ENCODE measurements around the gene UPF3A. TPM values are rescaled to one million over a fixed set of nuclear protein-coding genes. Genes with fewer than 3 reads are reported as not detected.

UPF3A gene
- total RNA-seq, 1 experiment from 2014 or later: 23.6 TPM

GRCh38 chr13:114303700-114304327 lies 22.4 kb downstream of the UPF3A start:
- no peak for DNase-seq (ENCODE audit: low read depth)

DNA sequence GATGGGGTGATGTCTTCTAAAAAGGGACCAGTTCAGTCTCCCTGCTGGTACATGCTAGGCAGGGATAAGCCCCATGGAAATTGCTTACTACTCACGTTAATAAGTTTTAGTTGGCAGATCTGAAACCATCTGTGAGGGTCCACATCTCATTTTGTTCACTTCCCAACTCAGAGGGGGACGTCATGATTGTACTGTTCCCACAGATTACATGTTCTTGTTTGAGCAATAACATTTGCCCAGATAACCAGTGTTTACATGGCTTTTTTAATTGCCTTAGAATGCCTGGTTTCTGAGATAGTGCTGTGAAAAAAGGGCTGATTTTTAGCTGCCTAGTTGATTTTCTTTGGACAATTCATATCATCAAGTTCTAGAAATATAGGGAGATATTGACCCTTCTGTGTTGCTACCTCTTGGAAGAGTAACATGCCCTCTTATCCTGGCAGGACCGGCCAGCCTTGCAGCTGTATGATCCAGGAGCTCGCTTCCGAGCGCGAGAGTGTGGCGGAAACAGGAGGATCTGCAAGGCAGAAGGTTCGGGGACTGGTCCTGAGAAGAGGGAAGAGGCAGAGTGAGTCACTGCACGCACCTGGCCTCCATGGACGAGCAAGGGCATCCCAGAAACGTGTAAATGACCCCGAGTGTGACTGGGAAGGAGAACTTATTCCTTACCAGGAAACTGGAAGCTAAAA lies 23.1 kb downstream of the UPF3A start:
- no peak for DNase-seq (ENCODE audit: low read depth)

GRCh38 chr13:114309086-114309485 lies 27.7 kb downstream of the UPF3A start:
- no peak for DNase-seq (ENCODE audit: low read depth)

- no peak for DNase-seq (ENCODE audit: low read depth)
These were observed 28.5 kb downstream of the UPF3A start for GRCh38 chr13:114309806-114310410.

GRCh38 chr13:114310956-114311355 lies 29.6 kb downstream of the UPF3A start:
- DNase-seq (ENCODE audit: low read depth): no peak

DNA sequence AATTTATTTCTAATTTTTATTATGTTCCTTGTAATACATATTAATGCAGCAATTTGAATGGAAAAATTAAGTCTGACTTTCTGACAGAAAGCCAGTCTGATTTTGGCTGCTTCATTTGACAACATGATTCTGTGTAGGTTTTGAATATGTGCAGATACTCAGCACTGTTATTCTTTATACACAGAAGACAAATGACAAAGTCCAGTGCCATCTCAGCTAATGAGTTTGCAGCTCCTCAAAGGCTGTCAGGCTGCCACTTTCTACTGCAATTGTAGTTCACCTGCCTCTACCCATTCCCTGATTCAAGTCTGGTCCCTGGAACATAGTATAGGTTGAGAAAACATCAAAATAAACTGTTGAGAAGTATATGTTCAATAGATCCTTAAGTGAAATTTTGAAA lies 30.0 kb downstream of the UPF3A start:
- DNase-seq (ENCODE audit: low read depth): no peak

DNA sequence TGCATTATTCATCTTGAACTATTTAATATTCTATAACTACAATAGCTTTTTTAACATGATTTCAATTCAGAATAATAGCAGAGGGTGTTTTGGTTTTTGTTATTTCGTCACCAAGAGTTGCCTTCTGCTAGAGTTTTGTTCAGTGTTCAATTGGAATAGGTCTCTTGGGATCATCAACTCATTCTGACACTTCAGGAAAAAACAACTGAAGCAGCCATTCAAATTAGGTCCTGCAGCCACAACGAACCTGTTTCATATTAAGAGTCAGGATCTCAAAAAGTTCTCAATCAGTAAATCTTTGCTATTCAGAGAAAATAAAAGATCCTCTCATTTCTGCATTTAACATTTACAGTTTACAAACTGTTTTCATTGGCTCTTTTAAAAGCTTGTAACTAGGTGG lies 30.5 kb downstream of the UPF3A start:
- no peak for DNase-seq (ENCODE audit: low read depth)

DNA sequence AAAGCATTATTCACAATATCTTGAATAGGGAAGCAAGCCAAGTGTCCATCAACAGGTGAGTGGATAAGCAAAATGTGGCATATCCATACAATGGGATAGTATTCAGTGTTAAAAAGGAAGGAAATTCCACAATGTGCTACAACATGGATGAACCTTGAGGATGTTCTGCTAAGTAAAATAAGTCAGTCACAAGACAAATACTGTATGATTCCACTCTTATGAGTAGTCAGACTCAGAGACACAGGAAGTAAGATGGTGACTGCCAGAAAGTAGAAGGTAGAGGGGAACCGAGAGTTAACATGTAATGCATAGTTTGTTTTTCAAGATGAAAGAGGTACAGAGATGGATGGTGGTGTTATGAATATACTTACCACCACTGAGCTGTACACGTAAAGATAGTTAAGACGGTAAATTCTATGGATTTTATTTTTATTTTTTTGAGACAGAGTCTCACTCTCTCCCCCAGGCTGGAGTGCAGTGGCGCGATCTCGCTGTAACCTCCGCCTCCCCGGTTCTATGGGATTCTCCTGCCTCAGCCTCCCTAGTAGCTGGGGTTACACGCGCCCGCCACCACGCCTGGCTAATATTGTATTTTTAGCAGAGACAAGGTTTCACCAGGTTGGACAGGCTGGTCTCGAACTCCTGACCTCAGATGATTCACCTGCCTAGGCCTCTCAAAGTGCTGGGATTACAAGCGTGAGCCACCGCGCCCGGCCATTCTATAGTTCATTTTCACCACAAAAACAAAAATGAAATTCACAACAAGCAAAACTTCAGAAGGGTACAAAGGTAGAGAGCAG lies 31.9 kb downstream of the UPF3A start:
- peak; percentile 68 for DNase-seq (ENCODE audit: low read depth)

- DNase-seq (ENCODE audit: low read depth): peak; percentile 97
These were observed 32.9 kb downstream of the UPF3A start, which contains the start of gene CHAMP1 for GRCh38 chr13:114314074-114314912. CHAMP1 (plus strand) TSS chr13:114314503; CDS start chr13:114323843, 9,340 bp downstream.

- no peak for DNase-seq (ENCODE audit: low read depth)
These were observed 33.8 kb downstream of the UPF3A start for GRCh38 chr13:114315074-114315785.

DNA sequence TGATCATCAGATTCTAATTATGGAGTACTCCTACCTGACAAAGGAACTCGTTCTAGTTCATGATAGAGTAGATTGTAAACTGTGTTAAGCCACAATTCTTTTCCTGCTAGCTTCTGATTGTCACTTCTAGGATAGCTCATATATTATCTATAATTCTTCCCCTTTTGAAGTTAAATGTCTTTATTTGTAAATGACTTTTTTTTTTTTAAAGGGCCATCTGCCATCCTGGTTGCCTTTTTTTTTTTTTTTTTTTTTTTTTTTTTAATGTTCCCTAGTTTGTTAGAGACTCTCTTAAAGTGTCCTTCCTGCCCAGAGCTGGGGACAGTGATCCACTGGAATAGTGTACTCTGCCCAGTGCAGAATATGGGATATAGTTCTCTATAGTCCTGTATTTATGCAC lies 37.2 kb downstream of the UPF3A start:
- no peak for DNase-seq (ENCODE audit: low read depth)

- peak; percentile 24 for DNase-seq (ENCODE audit: low read depth)
These were observed 38.1 kb downstream of the UPF3A start for GRCh38 chr13:114319441-114319913.

- no peak for DNase-seq (ENCODE audit: low read depth)
These were observed 38.7 kb downstream of the UPF3A start for GRCh38 chr13:114320065-114320464.

- no peak for DNase-seq (ENCODE audit: low read depth)
These were observed 39.9 kb downstream of the UPF3A start for GRCh38 chr13:114321256-114321655.

DNA sequence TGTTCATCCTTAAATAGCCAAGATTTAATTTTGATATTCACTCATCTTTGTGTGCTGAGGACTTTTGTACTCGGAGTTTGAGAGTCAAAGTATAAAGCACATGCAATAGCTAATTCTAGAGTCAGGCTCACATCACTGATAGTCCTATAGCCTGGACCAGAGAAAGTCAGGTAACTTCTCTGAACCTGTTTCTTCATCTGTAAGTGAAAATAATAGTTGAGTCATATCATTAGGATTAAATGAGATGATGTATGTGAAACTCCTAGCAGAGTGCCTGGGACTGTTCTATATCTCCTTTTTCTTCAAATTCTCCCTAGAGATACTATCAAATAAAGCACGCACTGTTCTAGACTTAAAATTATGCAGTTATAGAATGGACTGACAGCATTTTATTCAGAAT lies 41.9 kb downstream of the UPF3A start:
- no peak for DNase-seq (ENCODE audit: low read depth)

GRCh38 chr13:114324334-114324733 lies 42.9 kb downstream of the UPF3A start:
- DNase-seq (ENCODE audit: low read depth): no peak

GRCh38 chr13:114325729-114326128 lies 44.3 kb downstream of the UPF3A start:
- no peak for DNase-seq (ENCODE audit: low read depth)

DNA sequence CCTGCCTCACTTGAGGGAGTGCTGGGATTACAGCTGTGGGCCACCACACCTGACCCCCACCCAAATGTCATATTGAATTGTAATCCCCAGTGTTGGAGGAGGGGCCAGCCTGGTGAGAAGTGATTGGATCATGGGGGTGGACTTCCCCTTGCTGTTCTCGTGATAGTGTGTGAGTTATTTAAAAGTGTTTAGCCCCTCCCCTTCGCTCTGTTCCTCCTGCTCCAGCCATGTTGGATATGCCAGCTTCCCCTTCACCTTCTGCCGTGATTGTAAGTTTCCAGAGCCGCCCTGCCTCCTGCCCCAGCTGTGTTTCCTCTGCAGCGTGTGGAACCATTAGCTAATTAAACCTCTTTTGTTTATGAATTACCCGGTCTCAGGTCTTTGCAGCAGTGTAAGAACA lies 46.6 kb downstream of the UPF3A start:
- no peak for DNase-seq (ENCODE audit: low read depth)

DNA sequence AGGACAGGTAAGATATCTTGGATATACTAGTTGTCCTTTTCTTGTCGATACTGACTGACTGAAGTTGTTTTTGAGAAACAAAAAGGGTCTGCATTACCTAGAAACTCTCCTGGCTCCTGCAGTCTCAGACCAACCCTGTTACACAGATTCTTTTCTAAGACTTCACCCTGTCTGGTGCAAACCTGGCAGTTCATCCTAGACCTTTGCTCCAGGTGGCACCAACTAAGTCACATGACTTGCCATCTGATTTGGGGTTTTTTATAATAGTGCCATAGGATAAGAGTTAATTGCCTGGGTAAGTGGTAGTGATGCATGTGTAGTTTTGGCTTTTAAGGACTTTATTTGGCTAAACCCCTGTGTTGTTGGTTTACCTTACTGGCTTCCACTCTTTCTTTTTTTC lies 47.2 kb downstream of the UPF3A start:
- DNase-seq (ENCODE audit: low read depth): no peak

- DNase-seq (ENCODE audit: low read depth): no peak
These were observed 48.7 kb downstream of the UPF3A start for GRCh38 chr13:114330086-114330485.

Data from HT1080 (cell line).